SK-N-SH treated with all-trans-retinoic acid at 6 μM for 48 hours (cell line): ENCODE measurements around the gene DDI1.

ENCODE experiments used
- ATAC-seq: fragments of 200-7000 bp; cut with Tn5 transposase; 3 replicates; pipeline ENCODE4 v1.9.1; 2020; ENCODE audit warnings: mild to moderate bottlenecking, moderate library complexity
- ARNTL ChIP-seq: fragments of 450-650 bp; formaldehyde crosslinking; IDR thresholded peaks from 2 replicates; pipeline ENCODE4 v1.5.0; 2020; ENCODE audit warnings: low read depth, mild to moderate bottlenecking, moderate library complexity, borderline replicate concordance
- BACH2 ChIP-seq: fragments of 250-450 bp; sonication (Bioruptor Pico); IDR thresholded peaks from 2 replicates; pipeline ENCODE4 v1.9.0; 2021; ENCODE audit warnings: mild to moderate bottlenecking, borderline replicate concordance
- CSDC2 ChIP-seq: fragments of 250-450 bp; sonication (Bioruptor Pico); IDR thresholded peaks from 2 replicates; pipeline ENCODE4 v1.5.0; 2020; ENCODE audit warnings: mild to moderate bottlenecking, moderate library complexity
- ESRRG ChIP-seq: fragments of 250-450 bp; sonication (Bioruptor Pico); IDR thresholded peaks from 2 replicates; pipeline ENCODE4 v1.6.1; 2021; ENCODE audit warnings: mild to moderate bottlenecking
- GLIS3 ChIP-seq: fragments of 250-450 bp; sonication (Bioruptor Pico); IDR thresholded peaks from 2 replicates; pipeline ENCODE4 v1.5.0; 2020; ENCODE audit warnings: mild to moderate bottlenecking, moderate library complexity
- ISL1 ChIP-seq: fragments of 250-450 bp; sonication (Bioruptor Pico); IDR thresholded peaks from 2 replicates; pipeline ENCODE4 v2.1.2; 2022; ENCODE audit warnings: mild to moderate bottlenecking, moderate library complexity
- OSR1 ChIP-seq: fragments of 250-450 bp; sonication (Bioruptor Pico); IDR thresholded peaks from 2 replicates; pipeline ENCODE4 v1.8.0; 2022; ENCODE audit warnings: moderate library complexity, mild to moderate bottlenecking, inconsistent platforms
- PPARA ChIP-seq: fragments of 250-450 bp; sonication (Bioruptor Pico); IDR thresholded peaks from 2 replicates; pipeline ENCODE4 v1.5.0; 2020; ENCODE audit warnings: mild to moderate bottlenecking, borderline replicate concordance
- RARB ChIP-seq: fragments of 250-450 bp; sonication (Bioruptor Pico); IDR thresholded peaks from 2 replicates; pipeline ENCODE4 v1.8.0; 2021; ENCODE audit warnings: mild to moderate bottlenecking, moderate library complexity
- SNAI2 ChIP-seq: fragments of 250-450 bp; sonication (Bioruptor Pico); IDR thresholded peaks from 2 replicates; pipeline ENCODE4 v1.5.0; 2020; ENCODE audit warnings: mild to moderate bottlenecking, moderate library complexity
- TCF4 ChIP-seq: fragments of 250-450 bp; sonication (Bioruptor Pico); IDR thresholded peaks from 2 replicates; pipeline ENCODE4 v1.8.0; 2021; ENCODE audit warnings: mild to moderate bottlenecking, moderate library complexity, borderline replicate concordance
- TOX ChIP-seq: fragments of 250-450 bp; sonication (Bioruptor Pico); IDR thresholded peaks from 2 replicates; pipeline ENCODE4 v1.8.0; 2021; ENCODE audit warnings: mild to moderate bottlenecking, moderate library complexity, borderline replicate concordance
- ZC3H10 ChIP-seq: fragments of 250-450 bp; sonication (Bioruptor Pico); IDR thresholded peaks from 2 replicates; pipeline ENCODE4 v1.5.1; 2021; ENCODE audit warnings: mild to moderate bottlenecking, moderate library complexity
- ZFP3 ChIP-seq: fragments of 250-450 bp; sonication (Bioruptor Pico); IDR thresholded peaks from 2 replicates; pipeline ENCODE4 v1.5.0; 2020; ENCODE audit warnings: mild to moderate bottlenecking, moderate library complexity
- ZFP30 ChIP-seq: fragments of 450-650 bp; formaldehyde crosslinking; IDR thresholded peaks from 2 replicates; pipeline ENCODE4 v1.5.0; 2022; ENCODE audit warnings: mild to moderate bottlenecking, moderate library complexity
- ZNF70 ChIP-seq: fragments of 450-650 bp; formaldehyde crosslinking; IDR thresholded peaks from 2 replicates; pipeline ENCODE4 v1.5.0; 2020; ENCODE audit warnings: mild to moderate bottlenecking, moderate library complexity
- ZNF8 ChIP-seq: fragments of 450-650 bp; formaldehyde crosslinking; IDR thresholded peaks from 2 replicates; pipeline ENCODE4 v1.5.0; 2020; ENCODE audit warnings: mild to moderate bottlenecking, moderate library complexity
- TF ChIP-seq, protein P1 (sequence below): fragments of 250-450 bp; sonication (Bioruptor Pico); IDR thresholded peaks from 2 replicates; pipeline ENCODE4 v1.8.0; 2021; ENCODE audit warnings: low read depth, mild to moderate bottlenecking, moderate library complexity, borderline replicate concordance
- TF ChIP-seq, protein P2 (sequence below): fragments of 250-450 bp; sonication (Bioruptor Pico); IDR thresholded peaks from 2 replicates; pipeline ENCODE4 v1.5.1; 2021; ENCODE audit warnings: mild to moderate bottlenecking, moderate library complexity
- TF ChIP-seq, protein P3 (sequence below): fragments of 250-450 bp; sonication (Bioruptor Pico); IDR thresholded peaks from 2 replicates; pipeline ENCODE4 v1.5.0; 2020; ENCODE audit warnings: mild to moderate bottlenecking, moderate library complexity
- TF ChIP-seq, protein P4 (sequence below): fragments of 250-450 bp; sonication (Bioruptor Pico); IDR thresholded peaks from 2 replicates; pipeline ENCODE4 v1.5.1; 2020; ENCODE audit warnings: low read depth, mild to moderate bottlenecking, moderate library complexity
- TF ChIP-seq, protein P5 (sequence below): fragments of 250-450 bp; sonication (Bioruptor Pico); IDR thresholded peaks from 2 replicates; pipeline ENCODE4 v1.8.0; 2020; ENCODE audit warnings: mild to moderate bottlenecking, moderate library complexity, borderline replicate concordance

The DDI1 gene

DNA sequence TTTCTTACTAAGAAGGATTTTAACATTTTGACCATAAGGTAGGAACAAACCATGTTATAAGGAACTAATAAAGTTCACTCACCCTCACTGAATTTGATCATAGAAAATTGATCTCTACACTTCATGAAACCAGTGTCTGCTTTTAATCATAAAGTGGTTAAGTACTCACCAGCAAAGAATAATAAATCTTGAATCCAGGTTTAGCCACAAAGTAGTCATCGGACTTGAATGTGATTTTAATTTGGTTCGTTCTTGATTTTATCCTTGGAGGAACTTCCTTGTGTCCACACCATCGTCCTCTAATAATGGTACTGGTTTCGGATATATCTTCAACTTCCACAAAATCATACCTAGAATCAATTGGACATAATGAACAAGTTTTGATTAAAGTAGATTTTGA, 40.5 kb upstream of the DDI1 start:
- no peak for ATAC-seq
- TF ChIP-seq TOX (CRISPR knock-in tag): no peak
- TF ChIP-seq ISL1: no peak
- TF ChIP-seq RARB (CRISPR knock-in tag): no peak
- no peak for TF ChIP-seq ZNF70 (CRISPR knock-in tag)
- TF ChIP-seq, protein P1, sequence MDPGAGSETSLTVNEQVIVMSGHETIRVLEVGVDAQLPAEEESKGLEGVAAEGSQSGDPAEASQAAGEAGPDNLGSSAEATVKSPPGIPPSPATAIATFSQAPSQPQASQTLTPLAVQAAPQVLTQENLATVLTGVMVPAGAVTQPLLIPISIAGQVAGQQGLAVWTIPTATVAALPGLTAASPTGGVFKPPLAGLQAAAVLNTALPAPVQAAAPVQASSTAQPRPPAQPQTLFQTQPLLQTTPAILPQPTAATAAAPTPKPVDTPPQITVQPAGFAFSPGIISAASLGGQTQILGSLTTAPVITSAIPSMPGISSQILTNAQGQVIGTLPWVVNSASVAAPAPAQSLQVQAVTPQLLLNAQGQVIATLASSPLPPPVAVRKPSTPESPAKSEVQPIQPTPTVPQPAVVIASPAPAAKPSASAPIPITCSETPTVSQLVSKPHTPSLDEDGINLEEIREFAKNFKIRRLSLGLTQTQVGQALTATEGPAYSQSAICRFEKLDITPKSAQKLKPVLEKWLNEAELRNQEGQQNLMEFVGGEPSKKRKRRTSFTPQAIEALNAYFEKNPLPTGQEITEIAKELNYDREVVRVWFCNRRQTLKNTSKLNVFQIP: no peak
- TF ChIP-seq, protein P2, sequence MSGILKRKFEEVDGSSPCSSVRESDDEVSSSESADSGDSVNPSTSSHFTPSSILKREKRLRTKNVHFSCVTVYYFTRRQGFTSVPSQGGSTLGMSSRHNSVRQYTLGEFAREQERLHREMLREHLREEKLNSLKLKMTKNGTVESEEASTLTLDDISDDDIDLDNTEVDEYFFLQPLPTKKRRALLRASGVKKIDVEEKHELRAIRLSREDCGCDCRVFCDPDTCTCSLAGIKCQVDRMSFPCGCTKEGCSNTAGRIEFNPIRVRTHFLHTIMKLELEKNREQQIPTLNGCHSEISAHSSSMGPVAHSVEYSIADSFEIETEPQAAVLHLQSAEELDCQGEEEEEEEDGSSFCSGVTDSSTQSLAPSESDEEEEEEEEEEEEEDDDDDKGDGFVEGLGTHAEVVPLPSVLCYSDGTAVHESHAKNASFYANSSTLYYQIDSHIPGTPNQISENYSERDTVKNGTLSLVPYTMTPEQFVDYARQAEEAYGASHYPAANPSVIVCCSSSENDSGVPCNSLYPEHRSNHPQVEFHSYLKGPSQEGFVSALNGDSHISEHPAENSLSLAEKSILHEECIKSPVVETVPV (CRISPR knock-in tag): no peak
- TF ChIP-seq ARNTL (CRISPR knock-in tag): no peak
- TF ChIP-seq, protein P3, sequence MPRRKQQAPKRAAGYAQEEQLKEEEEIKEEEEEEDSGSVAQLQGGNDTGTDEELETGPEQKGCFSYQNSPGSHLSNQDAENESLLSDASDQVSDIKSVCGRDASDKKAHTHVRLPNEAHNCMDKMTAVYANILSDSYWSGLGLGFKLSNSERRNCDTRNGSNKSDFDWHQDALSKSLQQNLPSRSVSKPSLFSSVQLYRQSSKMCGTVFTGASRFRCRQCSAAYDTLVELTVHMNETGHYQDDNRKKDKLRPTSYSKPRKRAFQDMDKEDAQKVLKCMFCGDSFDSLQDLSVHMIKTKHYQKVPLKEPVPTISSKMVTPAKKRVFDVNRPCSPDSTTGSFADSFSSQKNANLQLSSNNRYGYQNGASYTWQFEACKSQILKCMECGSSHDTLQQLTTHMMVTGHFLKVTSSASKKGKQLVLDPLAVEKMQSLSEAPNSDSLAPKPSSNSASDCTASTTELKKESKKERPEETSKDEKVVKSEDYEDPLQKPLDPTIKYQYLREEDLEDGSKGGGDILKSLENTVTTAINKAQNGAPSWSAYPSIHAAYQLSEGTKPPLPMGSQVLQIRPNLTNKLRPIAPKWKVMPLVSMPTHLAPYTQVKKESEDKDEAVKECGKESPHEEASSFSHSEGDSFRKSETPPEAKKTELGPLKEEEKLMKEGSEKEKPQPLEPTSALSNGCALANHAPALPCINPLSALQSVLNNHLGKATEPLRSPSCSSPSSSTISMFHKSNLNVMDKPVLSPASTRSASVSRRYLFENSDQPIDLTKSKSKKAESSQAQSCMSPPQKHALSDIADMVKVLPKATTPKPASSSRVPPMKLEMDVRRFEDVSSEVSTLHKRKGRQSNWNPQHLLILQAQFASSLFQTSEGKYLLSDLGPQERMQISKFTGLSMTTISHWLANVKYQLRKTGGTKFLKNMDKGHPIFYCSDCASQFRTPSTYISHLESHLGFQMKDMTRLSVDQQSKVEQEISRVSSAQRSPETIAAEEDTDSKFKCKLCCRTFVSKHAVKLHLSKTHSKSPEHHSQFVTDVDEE (CRISPR knock-in tag): no peak
- no peak for TF ChIP-seq TCF4 (CRISPR knock-in tag)
- no peak for TF ChIP-seq ZFP3 (CRISPR knock-in tag)
- TF ChIP-seq BACH2 (CRISPR knock-in tag): no peak
- TF ChIP-seq, protein P4, sequence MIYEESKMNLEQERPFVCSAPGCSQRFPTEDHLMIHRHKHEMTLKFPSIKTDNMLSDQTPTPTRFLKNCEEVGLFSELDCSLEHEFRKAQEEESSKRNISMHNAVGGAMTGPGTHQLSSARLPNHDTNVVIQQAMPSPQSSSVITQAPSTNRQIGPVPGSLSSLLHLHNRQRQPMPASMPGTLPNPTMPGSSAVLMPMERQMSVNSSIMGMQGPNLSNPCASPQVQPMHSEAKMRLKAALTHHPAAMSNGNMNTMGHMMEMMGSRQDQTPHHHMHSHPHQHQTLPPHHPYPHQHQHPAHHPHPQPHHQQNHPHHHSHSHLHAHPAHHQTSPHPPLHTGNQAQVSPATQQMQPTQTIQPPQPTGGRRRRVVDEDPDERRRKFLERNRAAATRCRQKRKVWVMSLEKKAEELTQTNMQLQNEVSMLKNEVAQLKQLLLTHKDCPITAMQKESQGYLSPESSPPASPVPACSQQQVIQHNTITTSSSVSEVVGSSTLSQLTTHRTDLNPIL (CRISPR knock-in tag): no peak
- TF ChIP-seq GLIS3 (CRISPR knock-in tag): no peak
- no peak for TF ChIP-seq OSR1 (CRISPR knock-in tag)

DNA sequence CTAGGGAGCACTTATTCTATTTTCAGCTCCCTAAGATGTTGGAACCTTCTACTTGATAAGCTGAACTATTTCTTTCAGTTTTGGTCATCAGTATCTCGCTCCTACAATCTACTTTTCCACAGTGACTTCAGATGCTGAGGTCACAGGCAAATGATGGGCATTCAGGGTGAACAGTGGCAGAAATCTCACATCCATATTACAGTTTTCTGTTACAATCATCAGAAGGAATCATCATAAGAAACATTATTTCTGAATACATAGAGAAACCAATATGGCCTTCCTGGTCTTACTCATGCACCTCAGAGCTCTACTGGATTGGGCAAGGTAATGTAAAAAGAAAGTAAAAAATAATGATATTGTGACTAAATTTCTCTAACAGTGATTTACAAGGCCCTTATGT, 39.4 kb upstream of the DDI1 start:
- no peak for TF ChIP-seq SNAI2 (CRISPR knock-in tag)
- TF ChIP-seq BACH2 (CRISPR knock-in tag): no peak
- no peak for TF ChIP-seq ARNTL (CRISPR knock-in tag)
- no peak for ATAC-seq

DNA sequence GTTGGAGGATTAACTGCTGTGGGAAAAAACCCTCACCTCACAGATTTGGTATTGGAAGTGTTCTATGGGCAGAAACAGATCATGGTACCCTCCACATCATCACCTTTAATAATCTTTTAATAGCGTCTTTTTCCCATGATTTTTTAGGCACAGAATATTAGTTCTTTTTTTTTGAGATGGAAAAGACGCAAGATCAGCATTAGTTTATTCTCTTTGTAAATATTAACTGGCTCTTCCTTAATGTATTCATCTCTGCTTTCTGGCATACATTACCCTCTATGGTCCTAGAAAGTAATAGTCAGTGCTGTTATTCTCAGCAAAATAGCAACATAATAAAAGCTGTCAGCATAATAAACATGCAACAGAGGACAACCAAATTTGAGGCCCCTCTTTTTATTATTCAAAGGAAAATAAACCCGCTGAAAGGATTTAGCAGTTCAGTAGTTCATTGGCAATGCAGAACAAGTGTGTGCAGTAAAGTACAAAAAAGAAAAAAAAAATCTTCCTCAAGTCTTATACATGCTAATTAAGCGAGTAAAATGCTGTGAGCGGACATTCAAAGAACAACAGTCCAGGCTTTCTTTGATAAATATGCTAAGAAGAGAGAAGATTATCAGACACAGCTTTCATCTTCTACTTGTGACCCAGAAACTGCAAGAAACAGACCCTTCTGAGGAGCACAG, 37.5 kb upstream of the DDI1 start:
- no peak for ATAC-seq
- TF ChIP-seq, protein P5, sequence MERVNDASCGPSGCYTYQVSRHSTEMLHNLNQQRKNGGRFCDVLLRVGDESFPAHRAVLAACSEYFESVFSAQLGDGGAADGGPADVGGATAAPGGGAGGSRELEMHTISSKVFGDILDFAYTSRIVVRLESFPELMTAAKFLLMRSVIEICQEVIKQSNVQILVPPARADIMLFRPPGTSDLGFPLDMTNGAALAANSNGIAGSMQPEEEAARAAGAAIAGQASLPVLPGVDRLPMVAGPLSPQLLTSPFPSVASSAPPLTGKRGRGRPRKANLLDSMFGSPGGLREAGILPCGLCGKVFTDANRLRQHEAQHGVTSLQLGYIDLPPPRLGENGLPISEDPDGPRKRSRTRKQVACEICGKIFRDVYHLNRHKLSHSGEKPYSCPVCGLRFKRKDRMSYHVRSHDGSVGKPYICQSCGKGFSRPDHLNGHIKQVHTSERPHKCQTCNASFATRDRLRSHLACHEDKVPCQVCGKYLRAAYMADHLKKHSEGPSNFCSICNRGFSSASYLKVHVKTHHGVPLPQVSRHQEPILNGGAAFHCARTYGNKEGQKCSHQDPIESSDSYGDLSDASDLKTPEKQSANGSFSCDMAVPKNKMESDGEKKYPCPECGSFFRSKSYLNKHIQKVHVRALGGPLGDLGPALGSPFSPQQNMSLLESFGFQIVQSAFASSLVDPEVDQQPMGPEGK (CRISPR knock-in tag): no peak
- no peak for TF ChIP-seq RARB (CRISPR knock-in tag)
- no peak for TF ChIP-seq TOX (CRISPR knock-in tag)
- TF ChIP-seq CSDC2 (CRISPR knock-in tag): no peak
- no peak for TF ChIP-seq GLIS3 (CRISPR knock-in tag)
- TF ChIP-seq ZFP30 (CRISPR knock-in tag): no peak
- TF ChIP-seq PPARA (CRISPR knock-in tag): no peak
- TF ChIP-seq ZNF8: no peak
- TF ChIP-seq, protein P2 (CRISPR knock-in tag): no peak
- no peak for TF ChIP-seq ZC3H10 (CRISPR knock-in tag)
- TF ChIP-seq ESRRG (CRISPR knock-in tag): no peak
- TF ChIP-seq OSR1 (CRISPR knock-in tag): no peak
- TF ChIP-seq, protein P4 (CRISPR knock-in tag): no peak
- TF ChIP-seq, protein P1: no peak
- no peak for TF ChIP-seq SNAI2 (CRISPR knock-in tag)
